Muscle layer of duodenum (tissue), 2 donors: ENCODE data around the gene CLDN20.
A peak's percentile ranks its signal among the peaks of the same experiment; 100 is the strongest.
"Not testable (repeated sequence)": the region's sequence is repeated elsewhere in the genome, so short reads cannot be mapped to it uniquely, and the experiment has no call there.

Experiments used
- H3K27ac ChIP-seq: one replicate; pipeline ENCODE4 v1.7.0; 2013; ENCODE audit warnings: mild to moderate bottlenecking, low read length
- H3K27me3 ChIP-seq: one replicate; pipeline ENCODE4 v1.7.0; 2013; ENCODE audit warnings: low read depth, mild to moderate bottlenecking, control low read depth, low read length
- H3K36me3 ChIP-seq, 2 donors: one replicate each; pipeline ENCODE4 v1.7.0; 2013; ENCODE audit warnings: low read length in 2 of 2, control low read depth in 1 of 2, mild to moderate bottlenecking in 1 of 2; ENCODE audit not compliant: insufficient read depth in 2 of 2, control insufficient read depth in 1 of 2
- H3K4me1 ChIP-seq, 2 donors: one replicate each; pipeline ENCODE4 v1.7.0; 2013; ENCODE audit warnings: low read length in 2 of 2, mild to moderate bottlenecking in 2 of 2, control low read depth in 1 of 2, moderate library complexity in 1 of 2; ENCODE audit not compliant: insufficient read depth in 2 of 2, control insufficient read depth in 1 of 2
- H3K4me3 ChIP-seq, 2 donors: one replicate each; pipeline ENCODE4 v1.7.0; 2013; ENCODE audit warnings: low read length in 2 of 2, low read depth in 1 of 2, mild to moderate bottlenecking in 1 of 2
- H3K9me3 ChIP-seq, 2 donors: one replicate each; pipeline ENCODE4 v1.7.0; 2013; ENCODE audit warnings: low read length in 2 of 2, control low read depth in 1 of 2, mild to moderate bottlenecking in 1 of 2; ENCODE audit not compliant: control insufficient read depth in 1 of 2
- donor health status: healthy.

Gene CLDN20

DNA sequence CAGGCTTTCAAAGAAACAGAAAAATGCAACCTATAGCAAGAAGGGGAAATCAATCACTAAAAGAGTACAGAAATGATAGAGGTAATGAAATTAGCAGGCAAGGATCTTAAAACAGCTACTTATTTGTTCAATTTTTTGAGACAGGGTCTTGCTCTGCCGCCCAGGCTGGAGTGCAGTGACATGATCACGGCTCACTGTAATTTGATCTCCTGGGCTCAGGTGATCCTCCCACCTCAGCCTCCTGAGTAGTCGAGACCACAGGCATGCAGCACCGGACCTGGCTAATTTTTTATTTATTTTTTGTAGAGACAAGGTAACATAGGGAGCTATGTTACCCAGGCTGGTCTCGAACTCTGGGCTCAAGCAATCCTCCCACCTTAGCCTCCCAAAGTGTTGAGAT, 28.9 kb downstream of the CLDN20 start:
- Histone ChIP-seq H3K4me3 (no peak overlapping the region), H3K27me3 (no peaks in the 10 kb centered on the region), H3K4me1 (no peaks in the 10 kb centered on the region), H3K9me3 (no peaks in the 10 kb centered on the region), H3K36me3 (peaks cover 11 to 37% of the 10 kb centered on the region in 2 donors), H3K27ac (no peak overlapping the region)

GRCh38 chr6:155297669-155298068, 33.9 kb downstream of the CLDN20 start:
- Histone ChIP-seq H3K27me3 (no peaks in the 10 kb centered on the region), H3K36me3 (peaks cover 12 to 25% of the 10 kb centered on the region in 2 donors), H3K4me1 (no peaks in the 10 kb centered on the region), H3K27ac (no peak overlapping the region), H3K9me3 (no peaks in the 10 kb centered on the region), H3K4me3 (no peak overlapping the region)

DNA sequence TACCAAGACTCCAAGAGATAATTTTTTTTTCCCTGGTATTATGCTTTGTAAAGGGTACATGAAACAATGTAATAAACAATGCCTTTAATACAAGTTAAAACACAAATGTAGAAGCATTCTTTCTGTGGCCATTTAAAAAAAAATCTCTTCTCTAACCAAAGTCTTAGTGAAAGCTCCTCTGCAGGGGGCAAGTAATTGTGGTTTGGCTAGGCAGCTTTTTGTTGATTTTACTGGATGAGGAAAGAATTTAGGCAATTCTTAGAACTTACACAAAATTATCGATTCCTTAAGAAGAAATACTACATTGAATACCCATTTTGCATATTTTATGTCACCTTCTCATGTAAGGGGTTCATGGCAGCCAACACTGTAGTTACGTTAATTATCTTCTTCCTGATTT, 38.1 kb downstream of the CLDN20 start:
- no peaks in the 10 kb centered on the region for H3K27me3 ChIP-seq
- H3K4me1 ChIP-seq: no peaks in the 10 kb centered on the region
- peaks cover 15 to 16% of the 10 kb centered on the region in 2 donors for H3K36me3 ChIP-seq
- no peak overlapping the region for H3K4me3 ChIP-seq
- H3K27ac ChIP-seq: no peak overlapping the region
- no peaks in the 10 kb centered on the region for H3K9me3 ChIP-seq

DNA sequence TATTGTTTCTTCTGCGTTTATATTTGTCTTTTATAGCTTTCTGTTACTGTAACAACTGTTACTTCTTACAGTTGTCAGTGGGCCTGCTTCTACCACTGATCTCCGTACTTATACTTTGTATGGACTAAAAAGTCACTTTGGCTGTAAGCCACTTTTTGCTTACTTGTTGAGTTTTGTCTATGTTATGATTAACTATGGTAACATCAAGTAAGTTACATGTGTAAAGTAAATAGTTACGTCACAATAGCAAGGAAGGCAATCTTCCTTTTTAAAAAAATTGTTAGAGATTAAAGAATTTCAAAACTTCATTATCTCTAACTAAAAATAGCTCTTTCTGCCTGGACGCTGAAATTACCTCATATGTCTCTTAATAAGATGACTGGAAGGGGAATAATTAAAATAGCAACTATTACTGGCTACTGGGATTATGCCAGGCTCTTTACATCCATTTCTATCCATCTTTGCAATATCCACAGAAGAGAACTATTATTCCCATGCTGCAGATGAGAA, 39.6 kb downstream of the CLDN20 start:
- H3K4me1 ChIP-seq: no peaks in the 10 kb centered on the region
- H3K27me3 ChIP-seq: no peaks in the 10 kb centered on the region
- no peaks in the 10 kb centered on the region for H3K9me3 ChIP-seq
- peaks cover 16 to 20% of the 10 kb centered on the region in 2 donors for H3K36me3 ChIP-seq
- no peak overlapping the region for H3K4me3 ChIP-seq
- H3K27ac ChIP-seq: no peak overlapping the region

GRCh38 chr6:155306958-155307357, 43.1 kb downstream of the CLDN20 start:
- H3K9me3 ChIP-seq: no peaks in the 10 kb centered on the region
- no peak overlapping the region for H3K27ac ChIP-seq
- no peaks in the 10 kb centered on the region for H3K4me1 ChIP-seq
- H3K36me3 ChIP-seq: peaks cover 8 to 24% of the 10 kb centered on the region in 2 donors
- H3K27me3 ChIP-seq: no peaks in the 10 kb centered on the region
- no peak overlapping the region for H3K4me3 ChIP-seq

DNA sequence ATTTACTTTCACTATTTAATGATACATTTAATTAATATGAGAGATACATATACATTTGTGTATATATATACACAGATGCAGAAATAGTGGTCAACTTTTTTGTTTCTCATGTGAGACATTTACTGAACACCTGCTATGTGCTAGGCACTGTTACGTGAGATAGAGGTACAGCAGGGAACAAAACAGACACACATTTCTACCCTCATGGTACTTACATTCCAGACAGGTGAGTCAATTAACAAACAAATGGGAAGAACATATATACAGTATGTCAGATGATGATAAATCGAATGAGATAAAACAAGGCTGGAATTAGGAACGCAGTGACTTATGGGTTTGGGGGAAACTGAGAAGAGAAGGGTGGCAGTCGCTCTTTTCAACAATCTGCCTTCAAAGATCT, 45.3 kb downstream of the CLDN20 start:
- Histone ChIP-seq H3K4me1 (peaks cover 0 to 4% of the 10 kb centered on the region in 2 donors), H3K27ac (no peak overlapping the region), H3K36me3 (peaks cover 0 to 16% of the 10 kb centered on the region in 2 donors), H3K4me3 (no peak overlapping the region), H3K27me3 (no peaks in the 10 kb centered on the region), H3K9me3 (no peaks in the 10 kb centered on the region)

- Histone ChIP-seq H3K27ac (no peak overlapping the region), H3K36me3 (peaks cover 0 to 16% of the 10 kb centered on the region in 2 donors), H3K4me3 (no peak overlapping the region), H3K27me3 (no peaks in the 10 kb centered on the region), H3K9me3 (no peaks in the 10 kb centered on the region), H3K4me1 (peaks cover 0 to 4% of the 10 kb centered on the region in 2 donors)
These were observed 46.8 kb downstream of the CLDN20 start for GRCh38 chr6:155310596-155310995.

GRCh38 chr6:155311086-155311485, 47.3 kb downstream of the CLDN20 start:
- Histone ChIP-seq H3K36me3 (peaks cover 0 to 16% of the 10 kb centered on the region in 2 donors), H3K27me3 (no peaks in the 10 kb centered on the region), H3K4me1 (peaks cover 0 to 4% of the 10 kb centered on the region in 2 donors), H3K27ac (no peak overlapping the region), H3K4me3 (no peak overlapping the region), H3K9me3 (no peaks in the 10 kb centered on the region)

DNA sequence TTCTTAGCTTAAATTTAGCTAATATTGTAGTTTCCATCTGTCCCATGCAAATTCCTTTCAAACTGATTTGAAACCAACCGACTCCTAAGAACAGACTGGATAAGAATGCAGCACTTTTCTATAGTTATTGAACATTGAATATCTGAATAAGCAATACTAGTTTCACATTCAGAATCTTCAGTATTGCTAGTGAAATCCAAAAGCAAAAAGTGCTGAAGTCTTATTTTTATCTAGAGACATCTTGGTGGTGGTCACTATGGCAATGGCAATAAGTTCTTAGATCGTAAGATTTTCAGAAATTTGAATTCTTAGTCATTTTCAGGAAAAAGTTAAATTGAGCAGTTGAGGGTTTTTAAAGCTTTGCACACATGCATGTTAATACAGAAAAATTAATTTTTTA, 47.8 kb downstream of the CLDN20 start:
- Histone ChIP-seq H3K27me3 (no peaks in the 10 kb centered on the region), H3K9me3 (no peaks in the 10 kb centered on the region), H3K36me3 (peaks cover 0 to 16% of the 10 kb centered on the region in 2 donors), H3K27ac (no peak overlapping the region), H3K4me3 (no peak overlapping the region), H3K4me1 (peaks cover 0 to 4% of the 10 kb centered on the region in 2 donors)

DNA sequence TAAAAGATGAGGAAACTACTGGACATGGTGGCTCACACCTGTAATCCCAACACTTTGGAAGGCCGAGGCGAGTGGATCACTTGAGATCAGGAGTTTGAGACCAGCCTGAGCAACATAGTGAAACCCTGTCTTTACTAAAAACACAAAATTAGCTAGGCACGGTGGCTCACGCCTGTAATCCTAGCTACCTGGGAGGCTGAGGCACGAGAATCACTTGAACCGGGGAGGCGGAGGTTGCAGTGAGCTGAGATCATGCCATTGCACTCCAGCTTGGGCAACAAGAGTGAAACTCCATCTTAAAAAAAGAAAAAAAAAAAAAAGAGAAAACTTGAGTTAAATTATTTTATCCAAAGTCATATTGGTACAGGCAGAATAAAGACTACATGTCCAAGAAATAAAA, 49.1 kb downstream of the CLDN20 start:
- Histone ChIP-seq H3K4me3 (peak overlapping the region in 1 of 2 donors; percentile 77), H3K36me3 (peaks cover 0 to 15% of the 10 kb centered on the region in 2 donors)
- H3K4me1 ChIP-seq, H3K9me3 ChIP-seq, H3K27me3 ChIP-seq, H3K27ac ChIP-seq: not testable (repeated sequence)

GRCh38 chr6:155313602-155314091, 49.8 kb downstream of the CLDN20 start:
- peaks cover 0 to 10% of the 10 kb centered on the region in 2 donors for H3K36me3 ChIP-seq
- no peaks in the 10 kb centered on the region for H3K27me3 ChIP-seq
- H3K9me3 ChIP-seq: no peaks in the 10 kb centered on the region
- peak overlapping the region; percentile 77 to 96 for H3K4me3 ChIP-seq
- peaks cover 0 to 4% of the 10 kb centered on the region in 2 donors for H3K4me1 ChIP-seq
- peak overlapping the region; percentile 88 for H3K27ac ChIP-seq
